HG03064 (cell line): Measurements from ENCODE around the gene KHSRP.
"Not testable (repeated sequence)": the region's sequence is repeated elsewhere in the genome, so short reads cannot be mapped to it uniquely, and the experiment has no call there.

Source experiments
- ATAC-seq: cut with Tn5 transposase; IDR thresholded peaks from one replicate; pipeline ENCODE4 v1.9.1; 2021; ENCODE audit warnings: low read depth; ENCODE audit not compliant: unreplicated experiment

The KHSRP gene

GRCh38 chr19:6451583-6452222, 27.1 kb upstream of the KHSRP start:
- ATAC-seq, result no peak

- ATAC-seq, result no peak
Observed at GRCh38 chr19:6450166-6450565, 25.6 kb upstream of the KHSRP start.

GRCh38 chr19:6448045-6448444, 23.4 kb upstream of the KHSRP start:
- ATAC-seq, result no peak

DNA sequence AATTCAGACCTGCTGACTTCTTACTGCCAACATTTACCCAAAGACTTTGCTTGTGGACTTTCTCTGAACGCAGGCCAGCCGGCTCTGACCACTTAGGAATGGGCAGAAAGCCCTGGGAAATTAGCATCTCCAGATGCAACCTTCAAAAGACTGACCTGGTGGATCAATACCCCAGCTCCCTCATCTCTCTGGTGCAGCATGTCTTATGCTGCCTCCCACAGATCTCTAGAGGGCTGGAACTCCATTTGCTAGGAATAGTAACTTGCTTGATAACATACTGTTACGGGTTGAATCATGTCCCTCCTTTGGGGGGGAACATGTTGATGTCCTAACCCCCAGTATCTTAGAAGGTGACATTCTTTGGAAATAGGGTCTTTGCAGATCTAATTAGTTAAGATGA, 21.8 kb upstream of the KHSRP start:
- ATAC-seq, result no peak

DNA sequence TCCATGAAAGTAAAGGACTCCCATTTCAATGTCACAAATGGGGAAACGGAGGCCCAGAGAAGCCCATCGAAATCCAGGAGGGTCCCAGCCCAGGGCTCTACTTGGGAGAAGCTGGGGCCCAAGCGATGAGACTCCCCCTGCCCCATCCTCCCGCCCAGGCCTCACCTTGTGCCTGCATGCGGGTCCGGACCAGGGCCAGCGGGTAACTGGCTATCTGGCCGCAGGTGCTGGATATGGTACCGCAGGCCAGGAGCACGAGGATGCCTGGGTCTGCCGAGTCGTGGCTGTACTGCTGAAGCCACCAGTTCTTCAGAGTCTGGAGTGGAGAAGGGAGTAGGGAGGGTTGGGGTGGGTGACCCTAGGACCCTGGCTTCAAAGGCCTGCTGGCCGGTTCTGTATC, 19.4 kb upstream of the KHSRP start:
- ATAC-seq, result no peak

DNA sequence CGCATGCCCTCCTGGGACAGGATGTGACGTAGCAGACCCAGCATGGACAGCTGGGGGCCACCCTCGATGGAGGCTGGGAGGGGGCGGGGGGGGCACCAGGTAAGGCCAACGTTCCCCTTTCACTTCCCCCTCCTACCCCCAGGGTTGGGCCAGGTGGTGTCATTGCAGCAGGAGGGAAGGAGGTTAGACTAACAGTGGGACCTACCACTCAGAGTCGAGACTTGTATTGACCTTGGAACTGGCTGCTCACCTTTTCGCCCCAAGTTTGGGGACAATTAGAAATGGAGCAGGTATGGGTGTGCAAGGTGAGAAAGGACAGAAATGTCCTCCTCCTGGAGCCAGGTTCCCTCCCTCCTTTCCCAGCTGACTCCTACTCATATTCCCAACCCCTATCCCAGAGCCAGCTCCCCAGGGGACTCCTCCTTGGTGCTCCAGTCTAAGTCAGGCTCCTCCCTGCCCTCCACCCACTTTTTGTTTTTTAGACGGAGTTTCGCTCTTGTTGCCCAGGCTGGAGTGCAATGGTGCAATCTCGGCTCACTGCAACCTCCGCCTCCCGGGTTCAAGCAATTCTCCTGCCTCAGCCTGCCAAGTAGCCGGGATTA, 17.6 kb upstream of the KHSRP start:
- ATAC-seq, result no peak

GRCh38 chr19:6440905-6441304, 16.3 kb upstream of the KHSRP start:
- no peak for ATAC-seq

DNA sequence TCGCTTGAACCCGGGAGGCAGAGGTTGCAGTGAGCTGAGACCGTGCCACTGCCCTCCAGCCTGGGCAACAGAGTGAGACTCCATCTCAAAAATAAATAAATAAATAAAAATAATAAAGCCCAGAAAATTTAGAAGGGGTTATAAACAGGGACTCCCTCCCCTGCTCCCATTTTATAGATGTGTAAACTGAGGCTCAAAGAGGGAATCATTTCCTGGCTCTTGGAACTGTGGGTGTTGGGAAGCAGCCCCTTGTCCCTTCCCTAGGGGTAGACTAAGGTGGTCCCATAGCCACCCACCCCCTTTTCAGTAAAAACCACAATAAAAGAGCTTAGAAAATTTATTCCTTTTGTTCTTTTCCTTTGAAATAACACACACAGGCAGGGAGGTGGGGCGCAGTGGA, 15.1 kb upstream of the KHSRP start:
- no peak for ATAC-seq

- no peak for ATAC-seq
Observed at GRCh38 chr19:6433663-6434062, 9.1 kb upstream of the KHSRP start, which contains the start of gene SLC25A41. TSS of gene SLC25A41 (minus strand) at chr19:6433763. CDS start at chr19:6433693, 70 bp downstream.

GRCh38 chr19:6433165-6433564, 8.6 kb upstream of the KHSRP start:
- no peak for ATAC-seq

DNA sequence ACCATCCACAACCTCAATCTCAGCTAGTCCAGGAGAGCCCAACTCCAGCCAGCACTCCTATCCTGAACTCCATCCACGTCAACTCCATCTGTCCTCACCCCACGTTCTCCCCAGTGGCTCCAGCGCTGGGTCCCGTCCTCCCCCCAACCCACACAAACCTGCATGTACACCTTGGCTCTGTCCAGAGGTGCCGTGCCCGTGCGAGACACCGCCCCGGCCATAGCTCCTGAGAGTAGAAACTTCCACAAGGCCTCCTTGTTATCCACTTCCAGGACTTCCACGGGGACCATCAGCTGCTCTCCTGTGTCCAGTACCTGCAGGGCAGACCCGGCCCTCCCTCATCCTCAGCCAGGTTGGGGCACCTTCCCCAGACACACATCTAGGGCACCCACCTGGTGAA, 7.3 kb upstream of the KHSRP start:
- no peak for ATAC-seq

DNA sequence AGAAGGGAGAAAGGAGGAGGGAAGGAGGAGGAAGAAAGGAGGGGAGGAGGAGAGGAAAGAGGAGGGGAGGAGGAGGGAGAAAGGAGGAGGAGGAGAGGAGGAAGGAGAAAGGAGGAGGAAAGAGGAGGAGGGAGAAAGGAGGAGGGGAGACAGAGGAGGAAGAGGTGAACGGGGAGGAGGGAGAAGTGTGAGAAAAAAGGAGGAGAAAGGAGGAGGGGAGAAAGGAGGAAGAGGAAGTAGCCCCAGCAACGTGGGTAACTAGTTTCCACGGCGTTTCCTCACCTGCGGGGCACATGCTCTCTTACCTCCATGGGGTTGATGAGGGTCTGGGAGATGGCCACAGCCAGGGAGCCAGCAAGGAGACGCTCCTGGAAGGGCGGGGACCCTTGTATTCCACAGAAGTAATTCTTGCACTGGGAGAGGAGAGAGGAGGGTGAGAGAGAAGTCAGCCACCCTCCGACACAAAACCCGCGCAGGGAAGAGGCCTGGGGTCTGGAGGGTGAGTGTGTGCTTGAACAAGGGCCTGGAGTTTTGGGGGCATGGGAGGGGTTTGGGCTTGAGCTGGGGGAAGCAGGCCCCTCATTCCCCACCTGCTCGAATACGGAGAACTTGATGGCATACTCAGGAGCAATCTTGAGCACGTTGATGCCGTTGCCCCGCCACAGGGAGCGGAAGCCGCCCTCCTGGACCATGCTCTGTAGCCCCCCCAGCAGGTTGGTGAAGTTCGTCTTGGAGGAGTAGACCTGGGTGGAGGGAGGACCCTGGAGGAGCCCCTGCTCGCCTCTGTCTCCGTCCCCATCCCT, 5.0 kb upstream of the KHSRP start:
- ATAC-seq, result no peak

DNA sequence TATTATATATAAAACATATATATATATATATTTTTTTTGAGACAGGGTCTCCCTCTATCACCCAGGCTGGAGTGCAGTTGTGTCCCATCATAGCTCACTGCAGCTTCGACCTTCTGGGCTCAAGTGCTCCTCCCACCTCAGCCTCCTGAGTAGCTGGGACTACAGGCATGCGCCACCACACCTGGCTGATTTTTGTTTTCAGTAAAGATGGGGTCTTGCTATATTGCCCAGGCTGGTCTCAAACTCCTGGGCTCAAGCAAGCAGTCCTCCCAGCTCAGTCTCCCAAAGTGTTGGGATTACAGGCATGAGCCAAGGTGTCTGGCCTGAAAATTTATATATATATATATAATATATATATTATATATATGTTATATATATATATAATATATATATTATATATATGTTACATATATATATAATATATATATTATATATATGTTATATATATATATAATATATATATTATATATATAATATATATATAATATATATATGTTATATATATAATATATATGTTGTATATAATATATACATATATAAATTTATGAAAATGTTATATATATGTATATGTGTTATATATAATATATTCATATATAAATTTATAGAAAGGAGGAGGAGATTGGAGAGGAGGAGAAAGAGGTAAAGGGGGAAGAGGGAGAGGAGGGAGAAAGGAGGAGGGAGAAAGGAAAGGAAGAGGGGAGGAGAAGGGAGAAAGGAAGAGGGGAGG, 4.2 kb upstream of the KHSRP start:
- ATAC-seq, result not testable (repeated sequence)

- ATAC-seq, result no peak
Observed at GRCh38 chr19:6427131-6427530, 2.5 kb upstream of the KHSRP start.

- no peak for ATAC-seq
Observed at GRCh38 chr19:6425732-6426620, 1.4 kb upstream of the KHSRP start.

DNA sequence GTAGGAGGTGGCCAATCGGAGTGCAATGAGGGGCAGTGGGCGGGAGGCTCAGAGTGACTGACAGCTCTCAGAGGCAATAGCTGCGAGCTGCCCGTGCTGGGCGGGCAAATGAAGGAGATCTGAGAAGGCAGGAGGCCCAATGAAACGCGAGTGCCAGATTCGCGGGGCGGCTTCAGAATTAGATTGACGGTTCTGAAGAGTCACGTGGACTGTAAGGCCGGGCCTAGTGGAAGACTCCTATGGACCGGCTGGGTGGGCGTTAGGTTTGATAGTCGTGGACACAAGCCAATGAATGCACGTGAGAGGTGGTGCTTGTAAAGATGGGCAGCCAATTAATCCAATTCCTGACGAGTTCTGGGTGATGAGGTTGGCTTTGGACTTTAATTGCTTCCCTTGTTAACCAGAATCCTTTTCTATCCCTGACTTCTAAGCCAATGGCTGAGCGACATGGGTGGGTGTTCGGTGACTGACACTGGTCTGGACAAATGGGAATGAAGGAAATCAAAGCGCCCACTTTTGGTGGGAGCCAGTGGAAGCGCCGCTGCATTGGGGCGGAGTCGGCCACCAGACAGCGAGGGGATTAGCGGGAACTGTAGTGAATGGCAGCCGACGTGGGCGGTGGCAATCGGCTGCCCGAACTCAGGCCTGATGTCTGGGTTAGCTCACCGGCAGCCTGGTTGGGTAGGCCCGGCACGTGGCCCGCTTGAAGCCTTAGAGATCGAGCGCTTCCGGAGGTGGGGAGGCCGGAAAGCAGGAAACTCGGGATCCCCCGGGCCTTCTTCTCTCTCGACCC, 524 bp upstream of the KHSRP start:
- ATAC-seq, result peak; percentile 88

DNA sequence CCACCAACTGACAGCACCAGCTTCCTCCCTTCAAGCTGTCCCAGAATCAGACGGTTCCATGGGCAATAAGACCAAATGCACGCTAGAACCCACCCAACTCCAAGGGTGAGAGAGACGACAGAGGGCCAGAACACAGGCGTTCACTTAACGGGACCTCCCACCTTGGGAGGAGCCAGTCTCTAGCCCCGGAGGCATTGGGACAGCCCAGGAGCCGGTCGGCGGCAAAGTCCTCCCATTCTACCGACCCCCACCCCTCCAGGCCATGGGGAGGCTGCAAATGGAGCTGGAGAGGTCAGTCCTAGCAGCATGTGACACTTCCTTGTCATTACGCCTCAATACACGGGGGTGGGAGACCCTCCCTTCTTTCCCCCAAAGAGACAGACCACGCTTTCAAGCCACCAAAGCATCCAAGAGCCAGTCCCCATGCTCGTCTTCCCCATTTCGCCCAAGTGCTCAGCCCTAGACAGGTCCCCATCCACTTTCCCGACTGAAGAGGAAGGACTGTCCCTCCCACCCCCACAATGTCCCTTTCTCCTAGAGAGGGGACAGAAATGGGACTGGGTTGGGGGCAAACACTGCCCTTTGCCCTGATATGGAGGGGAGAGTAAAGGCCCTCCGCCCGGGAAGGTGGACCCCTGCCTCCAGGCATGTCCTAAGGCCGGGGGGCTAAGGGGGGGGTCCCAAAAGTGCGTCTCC, 964 bp downstream of the KHSRP start:
- ATAC-seq, result no peak

DNA sequence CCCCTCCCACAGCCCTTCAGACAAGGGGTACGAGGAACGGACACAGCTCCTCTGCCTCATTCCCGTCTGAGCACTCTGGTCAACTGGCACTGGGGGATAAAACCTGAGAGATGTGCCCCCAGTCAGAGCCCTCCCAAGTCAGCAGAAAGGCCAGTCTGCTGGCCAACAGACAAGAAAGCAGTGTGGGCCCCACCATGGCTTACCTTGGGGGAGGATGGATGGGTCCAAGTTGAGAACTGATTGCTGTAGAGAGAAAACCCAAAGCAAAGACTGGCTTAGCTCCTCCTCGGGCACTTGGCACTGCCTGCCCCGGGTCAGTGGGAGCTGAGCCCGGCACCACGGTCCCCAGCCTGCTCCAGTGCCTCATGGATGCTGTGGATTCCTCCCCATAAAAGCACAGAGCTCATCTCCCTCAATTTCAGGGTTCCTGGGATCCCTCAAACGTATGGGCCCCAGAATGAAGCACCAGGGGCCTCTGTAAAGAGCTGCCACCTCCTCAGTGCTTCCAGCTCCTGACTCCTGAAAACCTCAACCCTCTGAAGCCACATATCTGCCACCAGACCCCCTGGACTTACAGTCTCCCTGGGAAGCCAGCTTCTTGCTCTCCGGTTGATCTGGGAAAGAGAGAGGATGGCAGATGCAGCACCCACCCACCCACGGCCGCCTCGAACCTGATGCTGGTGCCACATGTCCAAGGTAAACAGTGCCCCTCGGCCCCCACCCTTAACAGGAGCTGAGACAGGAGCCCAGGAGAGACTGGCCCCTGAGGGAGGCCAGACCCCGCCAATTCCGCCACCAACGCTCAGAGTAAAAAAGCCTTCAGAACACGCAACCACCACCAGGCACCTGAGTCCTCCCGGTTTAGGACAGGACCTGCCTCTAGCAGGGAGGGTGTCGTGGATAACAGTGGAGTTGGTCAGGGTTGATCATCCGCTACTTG, 3.3 kb downstream of the KHSRP start:
- ATAC-seq, result no peak
